ENCODE data around the gene MEG3. TPM values are rescaled to one million over a fixed set of nuclear protein-coding genes. Genes with fewer than 3 reads are reported as not detected.
A peak's percentile ranks its signal among the peaks of the same experiment; 100 is the strongest.

The MEG3 gene
- total RNA-seq, 1 donor from 2014 or later = not detected

DNA sequence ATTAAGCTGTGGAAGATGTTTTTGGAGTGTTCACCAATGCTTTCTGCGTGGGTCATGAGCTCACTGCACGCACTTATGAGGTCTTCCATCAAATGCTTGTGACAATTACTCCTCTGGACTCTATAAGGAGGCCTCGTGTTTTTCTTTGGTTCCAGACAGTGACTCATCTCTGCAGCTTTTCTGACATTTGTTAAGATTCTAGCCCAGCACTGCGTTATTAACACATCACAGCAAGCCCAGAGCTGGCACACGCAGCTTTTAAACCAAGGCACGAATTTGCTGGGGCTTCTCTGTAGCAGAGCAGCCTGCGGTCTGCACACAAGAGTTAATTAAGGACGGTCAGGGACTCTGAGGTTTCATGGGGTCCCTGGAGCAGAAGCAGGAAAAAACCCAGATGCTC, 16.9 kb downstream of the MEG3 start:
- Mint-ChIP-seq H3K27ac (no peak overlapping the region), H3K4me3 (ENCODE audit: low read depth) (no peak overlapping the region), H3K9me3 (no peaks in the 10 kb centered on the region), H3K27me3 (ENCODE audit: low read depth) (no peaks in the 10 kb centered on the region), H3K4me1 (ENCODE audit: low read depth) (no peaks in the 10 kb centered on the region), H3K36me3 (ENCODE audit: low read depth) (no peaks in the 10 kb centered on the region)
- intact Hi-C loops (cut with micrococcal nuclease) = no loop called here
- no peak for DNase-seq (ENCODE audit: low spot score)

DNA sequence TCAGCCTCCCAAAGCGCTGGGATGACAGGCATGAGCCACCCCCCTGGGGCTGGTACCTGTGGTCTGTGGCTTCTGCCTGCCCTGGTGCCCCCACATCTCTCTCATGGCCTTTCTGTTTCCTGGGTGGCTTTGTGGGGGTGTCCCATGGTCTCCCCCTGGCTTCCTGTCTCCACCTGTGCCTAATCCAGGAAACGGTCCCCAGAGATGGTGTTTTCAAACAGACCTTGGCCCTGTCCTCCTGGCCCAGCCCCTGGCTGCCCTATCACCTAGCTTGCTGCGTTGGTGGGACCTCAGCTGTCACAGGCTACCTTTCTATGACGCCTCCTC, 18.1 kb downstream of the MEG3 start:
- no peak overlapping the region for H3K4me3 Mint-ChIP-seq (ENCODE audit: low read depth)
- no peak overlapping the region for H3K27ac Mint-ChIP-seq
- intact Hi-C loops (cut with micrococcal nuclease) = no loop called here
- H3K27me3 Mint-ChIP-seq (ENCODE audit: low read depth) = no peaks in the 10 kb centered on the region
- H3K36me3 Mint-ChIP-seq (ENCODE audit: low read depth) = no peaks in the 10 kb centered on the region
- no peaks in the 10 kb centered on the region for H3K4me1 Mint-ChIP-seq (ENCODE audit: low read depth)
- no peak for DNase-seq (ENCODE audit: low spot score)
- no peaks in the 10 kb centered on the region for H3K9me3 Mint-ChIP-seq

GRCh38 chr14:100844421-100844820, 18.5 kb downstream of the MEG3 start:
- Mint-ChIP-seq H3K9me3 (no peaks in the 10 kb centered on the region), H3K36me3 (ENCODE audit: low read depth) (no peaks in the 10 kb centered on the region), H3K27me3 (ENCODE audit: low read depth) (no peaks in the 10 kb centered on the region), H3K27ac (no peak overlapping the region), H3K4me3 (ENCODE audit: low read depth) (no peak overlapping the region), H3K4me1 (ENCODE audit: low read depth) (no peaks in the 10 kb centered on the region)
- DNase-seq (ENCODE audit: low spot score) = no peak
- intact Hi-C loops (cut with micrococcal nuclease) = no loop called here

GRCh38 chr14:100844846-100845245, 18.9 kb downstream of the MEG3 start:
- DNase-seq (ENCODE audit: low spot score) = no peak
- intact Hi-C loops (cut with micrococcal nuclease) = no loop called here
- H3K27me3 Mint-ChIP-seq (ENCODE audit: low read depth) = no peaks in the 10 kb centered on the region
- H3K9me3 Mint-ChIP-seq = no peaks in the 10 kb centered on the region
- no peaks in the 10 kb centered on the region for H3K4me1 Mint-ChIP-seq (ENCODE audit: low read depth)
- no peak overlapping the region for H3K27ac Mint-ChIP-seq
- no peak overlapping the region for H3K4me3 Mint-ChIP-seq (ENCODE audit: low read depth)
- H3K36me3 Mint-ChIP-seq (ENCODE audit: low read depth) = no peaks in the 10 kb centered on the region

- Mint-ChIP-seq H3K27ac (no peak overlapping the region), H3K27me3 (ENCODE audit: low read depth) (no peaks in the 10 kb centered on the region), H3K4me3 (ENCODE audit: low read depth) (no peak overlapping the region), H3K36me3 (ENCODE audit: low read depth) (no peaks in the 10 kb centered on the region), H3K4me1 (ENCODE audit: low read depth) (no peaks in the 10 kb centered on the region), H3K9me3 (no peaks in the 10 kb centered on the region)
- intact Hi-C loops (cut with micrococcal nuclease) = no loop called here
- DNase-seq (ENCODE audit: low spot score) = no peak
Observed at GRCh38 chr14:100845341-100845740, 19.4 kb downstream of the MEG3 start.

DNA sequence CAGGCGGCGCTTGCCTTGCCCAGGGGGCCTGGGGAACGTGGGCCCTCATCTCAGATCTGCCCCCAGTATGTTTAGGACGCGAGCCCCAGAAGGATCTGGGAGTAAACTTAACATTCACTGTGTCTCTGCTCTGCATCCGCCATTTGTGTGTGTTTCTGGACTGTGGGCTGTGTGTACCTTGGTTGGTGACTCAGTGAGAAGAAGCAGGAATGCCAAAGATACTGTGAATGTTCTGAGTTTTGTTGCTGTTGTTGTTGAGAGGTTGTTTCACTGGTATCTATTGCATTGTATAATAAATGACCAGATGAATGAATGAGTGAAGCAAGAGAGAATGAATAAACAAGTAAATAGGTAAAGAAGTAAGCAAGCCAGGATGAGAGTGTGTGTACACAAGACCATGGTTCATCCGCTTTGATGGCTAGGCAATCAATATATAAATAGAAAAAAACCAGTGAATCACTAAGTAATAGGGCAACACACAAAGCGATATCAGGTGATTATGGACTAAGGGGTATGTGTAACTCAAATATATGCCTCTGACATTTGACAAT, 20.5 kb downstream of the MEG3 start:
- Mint-ChIP-seq H3K36me3 (ENCODE audit: low read depth) (no peaks in the 10 kb centered on the region), H3K4me1 (ENCODE audit: low read depth) (no peaks in the 10 kb centered on the region), H3K4me3 (ENCODE audit: low read depth) (no peak overlapping the region), H3K27me3 (ENCODE audit: low read depth) (no peaks in the 10 kb centered on the region), H3K27ac (no peak overlapping the region), H3K9me3 (no peaks in the 10 kb centered on the region)
- no peak for DNase-seq (ENCODE audit: low spot score)
- intact Hi-C loops (cut with micrococcal nuclease) = no loop called here

- no peak for DNase-seq (ENCODE audit: low spot score)
- H3K27ac Mint-ChIP-seq = no peak overlapping the region
- peaks cover 2% of the 10 kb centered on the region for H3K27me3 Mint-ChIP-seq (ENCODE audit: low read depth)
- intact Hi-C loops (cut with micrococcal nuclease) = no loop called here
- H3K4me3 Mint-ChIP-seq (ENCODE audit: low read depth) = no peak overlapping the region
- H3K9me3 Mint-ChIP-seq = no peaks in the 10 kb centered on the region
- no peaks in the 10 kb centered on the region for H3K4me1 Mint-ChIP-seq (ENCODE audit: low read depth)
- no peaks in the 10 kb centered on the region for H3K36me3 Mint-ChIP-seq (ENCODE audit: low read depth)
Observed at GRCh38 chr14:100849115-100849781, 23.3 kb downstream of the MEG3 start.

- Mint-ChIP-seq H3K4me3 (ENCODE audit: low read depth) (no peak overlapping the region), H3K9me3 (no peaks in the 10 kb centered on the region), H3K4me1 (ENCODE audit: low read depth) (no peaks in the 10 kb centered on the region), H3K36me3 (ENCODE audit: low read depth) (no peaks in the 10 kb centered on the region), H3K27me3 (ENCODE audit: low read depth) (peaks cover 2% of the 10 kb centered on the region), H3K27ac (no peak overlapping the region)
- intact Hi-C loops (cut with micrococcal nuclease) = loop anchor here (1.0 to 10.0 kb wide), 2 partner anchors 384 to 777 kb away; no protein-coding TSS in a partner anchor
- DNase-seq (ENCODE audit: low spot score) = peak; percentile 69
Observed at GRCh38 chr14:100850841-100851585, 25.1 kb downstream of the MEG3 start.

GRCh38 chr14:100851586-100851916, 25.6 kb downstream of the MEG3 start:
- H3K9me3 Mint-ChIP-seq = no peaks in the 10 kb centered on the region

GRCh38 chr14:100851946-100852620, 26.2 kb downstream of the MEG3 start:
- H3K9me3 Mint-ChIP-seq = no peaks in the 10 kb centered on the region
- DNase-seq (ENCODE audit: low spot score) = no peak
- no peaks in the 10 kb centered on the region for H3K36me3 Mint-ChIP-seq (ENCODE audit: low read depth)
- no peak overlapping the region for H3K4me3 Mint-ChIP-seq (ENCODE audit: low read depth)
- no peaks in the 10 kb centered on the region for H3K4me1 Mint-ChIP-seq (ENCODE audit: low read depth)
- intact Hi-C loops (cut with micrococcal nuclease) = loop anchor here (1.0 to 10.0 kb wide), 2 partner anchors 383 to 776 kb away; no protein-coding TSS in a partner anchor
- peaks cover 2% of the 10 kb centered on the region for H3K27me3 Mint-ChIP-seq (ENCODE audit: low read depth)
- no peak overlapping the region for H3K27ac Mint-ChIP-seq

More at GRCh38 chr14:100851586-100851916, 25.6 kb downstream of the MEG3 start:
- Mint-ChIP-seq H3K27me3 (ENCODE audit: low read depth) (peaks cover 2% of the 10 kb centered on the region), H3K4me1 (ENCODE audit: low read depth) (no peaks in the 10 kb centered on the region), H3K27ac (no peak overlapping the region), H3K36me3 (ENCODE audit: low read depth) (no peaks in the 10 kb centered on the region), H3K4me3 (ENCODE audit: low read depth) (no peak overlapping the region)
- intact Hi-C loops (cut with micrococcal nuclease) = loop anchor here (1.0 to 10.0 kb wide), 2 partner anchors 383 to 777 kb away; no protein-coding TSS in a partner anchor
- no peak for DNase-seq (ENCODE audit: low spot score)

GRCh38 chr14:100854435-100854834, 28.5 kb downstream of the MEG3 start:
- Mint-ChIP-seq H3K4me3 (ENCODE audit: low read depth) (no peak overlapping the region), H3K9me3 (no peaks in the 10 kb centered on the region), H3K27ac (no peak overlapping the region), H3K27me3 (ENCODE audit: low read depth) (peaks cover 2% of the 10 kb centered on the region), H3K4me1 (ENCODE audit: low read depth) (no peaks in the 10 kb centered on the region), H3K36me3 (ENCODE audit: low read depth) (no peaks in the 10 kb centered on the region)
- no peak for DNase-seq (ENCODE audit: low spot score)
- intact Hi-C loops (cut with micrococcal nuclease) = loop anchor here (10.0 kb wide), 1 partner anchor 380 kb away; no protein-coding TSS in a partner anchor

- intact Hi-C loops (cut with micrococcal nuclease) = loop anchor here (10.0 kb wide), 1 partner anchor 379 kb away; no protein-coding TSS in a partner anchor
- Mint-ChIP-seq H3K36me3 (ENCODE audit: low read depth) (no peaks in the 10 kb centered on the region), H3K4me3 (ENCODE audit: low read depth) (no peak overlapping the region), H3K27me3 (ENCODE audit: low read depth) (peaks cover 2% of the 10 kb centered on the region), H3K27ac (no peak overlapping the region), H3K4me1 (ENCODE audit: low read depth) (no peaks in the 10 kb centered on the region), H3K9me3 (no peaks in the 10 kb centered on the region)
- DNase-seq (ENCODE audit: low spot score) = no peak
Observed at GRCh38 chr14:100855256-100855930, 29.5 kb downstream of the MEG3 start.

All from activated T-helper 2 cell treated with anti-CD3 and anti-CD28 coated beads, Interferon-gamma antibody, Interleukin-2, Interleukin-4, amounts not matched to agents 10 μg/mL and 5 μg/mL and 100 μg/mL, durations not matched to agents 14 hours and 24 hours and 36 hours (primary cell).